Measurements from ENCODE around the gene MDM4.

Gene MDM4

GRCh38 chr1:204581759-204582158 lies 65.6 kb downstream of the MDM4 start:
- no peak for DNase-seq

- DNase-seq = peak; percentile 17
Observed at GRCh38 chr1:204583909-204584632, 67.9 kb downstream of the MDM4 start.

GRCh38 chr1:204584699-204585372 lies 68.6 kb downstream of the MDM4 start:
- no peak for DNase-seq

DNA sequence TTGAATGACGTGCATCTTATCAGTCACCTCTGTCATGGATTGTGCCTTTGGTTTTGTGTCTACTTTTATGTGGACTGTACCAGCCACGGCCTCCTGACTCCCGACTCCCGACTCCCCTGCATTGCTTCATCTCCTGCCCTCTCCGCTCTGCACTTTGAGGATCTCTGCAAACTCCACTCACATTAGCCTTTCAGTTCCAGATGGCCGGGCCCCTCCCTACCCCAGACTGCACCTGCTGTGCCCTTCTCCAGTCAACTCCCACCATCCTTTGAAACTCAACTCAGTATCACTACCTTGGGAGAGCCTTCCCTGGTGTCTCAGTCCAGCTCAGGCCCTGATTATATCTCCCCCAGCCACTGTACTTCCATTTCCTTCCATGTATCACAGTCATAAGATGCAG lies 71.4 kb downstream of the MDM4 start:
- DNase-seq = no peak

DNA sequence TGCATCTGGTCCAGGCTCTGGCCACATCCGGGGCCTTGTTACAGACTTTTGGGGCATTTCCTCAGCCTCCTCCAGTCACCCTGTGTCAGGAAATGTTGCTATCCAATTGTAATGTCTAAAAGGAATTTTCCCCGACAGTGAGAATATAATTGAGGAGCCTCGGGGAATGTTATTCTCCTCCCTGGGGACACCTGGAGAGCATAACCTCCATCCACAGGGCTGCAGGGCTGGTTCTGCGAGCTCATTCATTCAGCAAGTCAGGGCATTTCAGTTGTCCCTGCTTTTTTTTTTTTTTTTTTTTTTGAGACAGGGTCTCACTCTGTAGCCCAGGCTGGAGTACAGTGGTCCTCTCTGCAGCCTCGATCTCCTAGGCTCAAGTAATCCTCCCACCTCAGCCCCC lies 72.6 kb downstream of the MDM4 start:
- DNase-seq = no peak

DNA sequence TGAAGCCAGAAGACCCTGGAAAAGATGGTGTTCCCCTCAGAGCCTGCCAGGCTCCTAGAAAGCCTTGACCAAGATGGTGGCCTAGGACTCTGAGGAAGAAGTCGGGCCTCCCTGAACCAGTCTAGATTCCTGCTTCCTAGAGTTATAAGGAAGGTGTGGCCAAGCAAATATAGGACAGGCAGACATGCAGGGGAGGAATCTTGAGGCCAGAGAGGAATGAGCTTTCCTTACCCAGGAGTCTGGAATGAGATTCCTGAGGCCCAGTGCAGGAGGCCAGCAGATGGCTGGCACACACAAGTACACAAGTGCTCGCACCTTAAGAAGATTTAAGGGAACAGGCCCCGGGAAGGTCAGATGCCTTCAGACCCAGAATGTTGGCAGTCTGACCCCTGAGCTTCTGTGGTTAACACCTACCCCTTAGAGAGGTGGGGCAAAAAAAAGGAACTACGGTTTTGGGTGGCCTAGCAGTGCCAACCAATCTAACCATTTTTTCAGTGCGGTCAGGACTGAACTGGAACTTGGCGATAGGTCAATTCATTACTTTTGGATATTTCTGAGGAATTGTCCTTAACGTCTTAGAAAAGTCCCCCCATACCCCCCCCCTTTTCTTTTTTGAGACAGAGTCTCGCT lies 73.3 kb downstream of the MDM4 start:
- DNase-seq = no peak

- DNase-seq = no peak
Observed at GRCh38 chr1:204591473-204592090, 75.4 kb downstream of the MDM4 start.

DNA sequence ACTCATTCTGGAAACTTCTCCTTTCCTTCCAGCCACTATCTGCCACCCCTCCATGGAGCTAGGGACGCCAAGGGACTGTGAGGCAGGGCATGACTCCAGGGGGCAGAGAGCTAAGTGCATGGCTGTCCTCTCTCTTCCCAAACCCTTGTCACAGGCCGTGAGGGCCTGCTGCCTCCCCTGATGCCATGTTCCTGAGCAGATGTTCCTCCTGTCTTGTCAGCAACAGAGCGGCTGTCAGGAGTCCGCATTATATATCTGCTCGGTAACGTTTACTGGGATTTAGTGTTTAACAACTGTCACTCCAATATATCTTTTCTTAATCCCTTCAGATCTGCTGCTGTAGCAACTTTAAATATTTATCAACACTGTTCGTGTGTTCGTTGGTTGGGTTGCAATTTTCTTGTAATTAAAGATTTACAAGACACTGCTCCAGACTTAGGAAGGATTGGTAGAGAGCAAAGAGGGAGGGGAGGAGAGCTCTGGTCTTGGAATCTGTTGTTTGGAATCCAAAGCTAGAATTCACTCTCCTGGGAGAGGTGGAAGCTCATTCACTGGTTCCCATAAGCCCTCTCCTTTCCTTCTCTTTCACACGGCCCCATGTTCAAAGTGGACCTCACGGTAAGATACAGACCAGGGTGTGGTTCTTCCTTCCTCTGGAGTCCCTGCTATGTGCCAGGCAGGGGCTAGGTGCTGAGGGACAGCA lies 76.2 kb downstream of the MDM4 start:
- no peak for DNase-seq

DNA sequence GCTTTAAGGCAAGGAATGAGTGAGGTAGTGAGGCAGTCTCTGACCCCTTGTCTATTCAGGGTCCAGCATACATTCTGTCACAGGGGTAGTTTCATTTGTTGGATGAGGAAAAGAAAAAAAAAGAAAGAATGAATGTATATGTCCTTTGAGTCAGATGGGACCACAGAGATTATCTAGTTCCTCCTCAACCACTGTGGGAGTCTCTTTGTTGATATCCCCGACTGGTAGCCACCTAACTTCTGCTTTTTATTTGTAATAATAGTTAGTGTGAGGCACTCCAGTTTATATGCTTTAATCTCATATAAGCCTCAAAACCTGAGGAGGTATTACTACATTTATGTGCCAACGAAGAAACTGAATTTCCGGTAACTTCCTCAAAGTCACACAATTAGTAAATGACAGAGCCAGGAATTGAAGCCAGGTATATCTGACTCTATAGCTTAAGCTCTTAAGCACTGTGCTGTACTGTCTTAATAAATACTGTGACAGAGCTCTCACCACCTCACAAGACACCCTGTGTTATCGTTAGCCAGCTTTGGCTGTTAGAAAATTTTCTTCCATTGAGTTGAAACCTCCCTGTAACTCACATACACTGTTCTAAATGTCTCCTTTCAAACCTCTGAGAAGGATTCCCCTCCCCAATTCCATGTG lies 82.2 kb downstream of the MDM4 start:
- DNase-seq = no peak

- no peak for DNase-seq
Observed at GRCh38 chr1:204599098-204599497, 82.9 kb downstream of the MDM4 start.

DNA sequence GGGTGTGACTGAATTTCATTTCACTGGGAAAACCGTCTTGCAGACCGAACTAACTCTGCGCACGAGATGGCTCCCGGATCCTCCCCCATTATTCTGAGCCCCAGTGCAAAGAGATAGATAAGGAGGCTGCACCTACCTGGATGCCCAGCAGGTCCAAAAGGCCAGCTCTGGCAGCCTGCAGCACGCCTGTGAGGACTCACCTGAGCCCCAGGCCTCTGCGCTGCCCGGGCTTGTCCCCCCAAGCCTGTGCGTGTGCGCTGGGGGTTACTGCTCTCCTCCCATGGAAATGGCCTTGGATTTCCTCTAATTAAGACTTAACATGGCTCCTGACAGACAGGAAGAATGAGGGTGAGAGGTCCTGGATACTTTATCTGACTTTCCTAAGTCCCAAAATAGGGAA lies 83.4 kb downstream of the MDM4 start:
- DNase-seq = no peak

GRCh38 chr1:204600203-204600602 lies 84.0 kb downstream of the MDM4 start:
- no peak for DNase-seq

GRCh38 chr1:204600968-204601367 lies 84.8 kb downstream of the MDM4 start:
- DNase-seq = no peak

GRCh38 chr1:204602111-204602579 lies 85.9 kb downstream of the MDM4 start:
- DNase-seq = no peak

- no peak for DNase-seq
Observed at GRCh38 chr1:204602871-204603542, 86.8 kb downstream of the MDM4 start.

- DNase-seq = no peak
Observed at GRCh38 chr1:204605791-204606190, 89.6 kb downstream of the MDM4 start.
